ENCODE measurements around the gene AGT. TPM values are rescaled to one million over a fixed set of nuclear protein-coding genes. Genes with fewer than 3 reads are reported as not detected.
"Not testable (repeated sequence)": the region's sequence is repeated elsewhere in the genome, so short reads cannot be mapped to it uniquely, and the experiment has no call there.

The AGT gene
- total RNA-seq, 1 experiment from 2014 or later, result not detected

DNA sequence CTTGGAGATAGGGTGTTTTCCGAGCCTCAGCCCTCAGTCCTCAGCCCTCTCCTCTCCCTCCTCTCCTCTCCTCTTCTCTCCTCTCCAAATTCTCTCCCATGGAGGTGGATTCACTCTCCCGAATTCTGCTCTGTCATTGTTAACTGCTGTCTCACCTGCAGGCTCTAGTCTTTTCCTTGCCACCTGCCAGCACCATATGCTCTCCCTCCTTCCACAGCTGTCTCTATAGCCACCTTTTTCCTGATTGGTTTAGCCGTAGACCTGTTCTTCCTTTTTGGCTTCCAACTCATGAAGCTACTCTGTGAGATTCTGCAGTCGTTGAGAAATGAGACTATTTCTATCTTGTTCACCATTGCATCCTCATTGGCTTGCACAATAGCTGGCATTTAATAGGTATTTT, 51.9 kb downstream of the AGT start:
- BruUV-seq (replicated peaks), result no TSS peak

DNA sequence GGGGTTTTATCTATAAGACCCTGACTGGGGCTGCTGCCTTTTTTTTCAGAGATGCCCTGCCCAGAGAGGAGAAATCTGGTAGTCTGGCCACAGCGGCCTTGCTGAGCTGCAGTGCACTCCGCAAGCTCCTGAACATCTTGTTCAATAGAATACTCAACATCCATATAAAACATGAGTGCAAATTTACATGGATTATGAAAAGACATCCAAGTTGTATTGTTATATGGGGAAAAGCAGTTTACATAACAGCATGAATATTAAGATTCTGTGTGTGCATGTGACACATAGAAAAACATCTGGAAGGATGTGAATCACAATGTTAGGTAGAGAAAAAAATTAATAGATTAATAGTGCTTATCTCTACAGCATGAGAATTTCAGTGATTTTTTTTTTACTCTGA, 55.2 kb downstream of the AGT start:
- no peak overlapping the region for H3K27ac ChIP-seq
- TF ChIP-seq EZH2 (IDR thresholded peaks at IDR 0.05; ENCODE audit: low read depth), result no peak
- TF ChIP-seq, protein P1, sequence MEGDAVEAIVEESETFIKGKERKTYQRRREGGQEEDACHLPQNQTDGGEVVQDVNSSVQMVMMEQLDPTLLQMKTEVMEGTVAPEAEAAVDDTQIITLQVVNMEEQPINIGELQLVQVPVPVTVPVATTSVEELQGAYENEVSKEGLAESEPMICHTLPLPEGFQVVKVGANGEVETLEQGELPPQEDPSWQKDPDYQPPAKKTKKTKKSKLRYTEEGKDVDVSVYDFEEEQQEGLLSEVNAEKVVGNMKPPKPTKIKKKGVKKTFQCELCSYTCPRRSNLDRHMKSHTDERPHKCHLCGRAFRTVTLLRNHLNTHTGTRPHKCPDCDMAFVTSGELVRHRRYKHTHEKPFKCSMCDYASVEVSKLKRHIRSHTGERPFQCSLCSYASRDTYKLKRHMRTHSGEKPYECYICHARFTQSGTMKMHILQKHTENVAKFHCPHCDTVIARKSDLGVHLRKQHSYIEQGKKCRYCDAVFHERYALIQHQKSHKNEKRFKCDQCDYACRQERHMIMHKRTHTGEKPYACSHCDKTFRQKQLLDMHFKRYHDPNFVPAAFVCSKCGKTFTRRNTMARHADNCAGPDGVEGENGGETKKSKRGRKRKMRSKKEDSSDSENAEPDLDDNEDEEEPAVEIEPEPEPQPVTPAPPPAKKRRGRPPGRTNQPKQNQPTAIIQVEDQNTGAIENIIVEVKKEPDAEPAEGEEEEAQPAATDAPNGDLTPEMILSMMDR (conservative IDR thresholded peaks at IDR 0.05), result no peak
- H3K79me2 ChIP-seq (ENCODE audit: low read depth), result peaks cover 15% of the 10 kb centered on the region
- BruUV-seq (replicated peaks), result no TSS peak
- H3K4me3 ChIP-seq, result no peak overlapping the region
- no peak overlapping the region for H2AFZ ChIP-seq
- CTCF ChIA-PET, result no interaction called here
- H4K20me1 ChIP-seq (ENCODE audit: insufficient read depth), result peaks cover 4% of the 10 kb centered on the region
- no peaks in the 10 kb centered on the region for H3K27me3 ChIP-seq (ENCODE audit: insufficient read depth, low read depth)
- no peak for DNase-seq
- H3K9me3 ChIP-seq (ENCODE audit: insufficient read depth, low read depth), result no peaks in the 10 kb centered on the region
- POLR2A ChIA-PET (ENCODE audit: unreplicated experiment), result no interaction called here
- H3K4me1 ChIP-seq (replicated peaks; ENCODE audit: insufficient read depth), result no peaks in the 10 kb centered on the region
- no peak overlapping the region for H3K4me2 ChIP-seq
- peaks cover 9% of the 10 kb centered on the region; the same call in 1 of the 2 replicates for H3K36me3 ChIP-seq (ENCODE audit: low read depth)
- intact Hi-C loops (cut with micrococcal nuclease; ENCODE audit: unreplicated experiment), result no loop called here
- no peaks in the 10 kb centered on the region; the same call in 1 of the 2 replicates for H3K9me2 ChIP-seq (ENCODE audit: insufficient read depth)
- H3F3A ChIP-seq (ENCODE audit: insufficient read depth, low read depth), result no peaks in the 10 kb centered on the region

More for the DNA sequence above, 51.9 kb downstream of the AGT start:
- H3K27me3 ChIP-seq (ENCODE audit: insufficient read depth, low read depth), result no peaks in the 10 kb centered on the region
- no peaks in the 10 kb centered on the region for H3K4me1 ChIP-seq (replicated peaks; ENCODE audit: insufficient read depth)
- no peaks in the 10 kb centered on the region for H3K9me3 ChIP-seq (ENCODE audit: insufficient read depth, low read depth)
- H3K79me2 ChIP-seq (ENCODE audit: low read depth), result peaks cover 2% of the 10 kb centered on the region; the same call in 1 of the 2 replicates
- peaks cover 22% of the 10 kb centered on the region for H3K36me3 ChIP-seq (ENCODE audit: low read depth)
- no peaks in the 10 kb centered on the region; the same call in 1 of the 2 replicates for H3K9me2 ChIP-seq (ENCODE audit: insufficient read depth)
- H3K4me2 ChIP-seq, result no peak overlapping the region
- TF ChIP-seq, protein P1 (conservative IDR thresholded peaks at IDR 0.05), result no peak
- no peak for TF ChIP-seq EZH2 (IDR thresholded peaks at IDR 0.05; ENCODE audit: low read depth)
- H2AFZ ChIP-seq, result no peak overlapping the region
- POLR2A ChIA-PET (ENCODE audit: unreplicated experiment), result no interaction called here
- no peak overlapping the region for H3K4me3 ChIP-seq
- H3F3A ChIP-seq (ENCODE audit: insufficient read depth, low read depth), result no peaks in the 10 kb centered on the region
- no peak for DNase-seq
- CTCF ChIA-PET, result no interaction called here
- H3K27ac ChIP-seq, result no peak overlapping the region
- H4K20me1 ChIP-seq (ENCODE audit: insufficient read depth), result peaks cover 4% of the 10 kb centered on the region
- intact Hi-C loops (cut with micrococcal nuclease; ENCODE audit: unreplicated experiment), result no loop called here

DNA sequence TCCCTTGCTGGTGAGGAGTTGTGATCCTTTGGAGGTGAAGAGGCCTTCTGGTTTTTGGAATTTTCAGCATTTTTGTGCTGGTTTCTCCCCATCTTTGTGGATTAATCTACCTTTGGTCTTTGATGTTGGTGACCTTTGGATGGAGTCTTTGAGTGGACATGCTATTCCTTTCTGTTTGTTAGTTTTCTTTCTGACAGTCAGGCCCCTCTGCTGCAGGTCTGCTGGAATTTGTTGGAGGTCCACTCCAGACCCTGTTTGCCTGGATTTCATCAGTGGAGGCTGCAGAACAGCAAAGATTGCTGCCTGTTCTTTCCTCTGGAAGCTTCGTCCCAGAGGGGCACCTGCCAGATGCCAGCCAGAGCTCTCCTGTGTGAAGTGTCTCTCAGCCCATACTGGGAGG, 55.8 kb downstream of the AGT start:
- H3K9me3 ChIP-seq (ENCODE audit: insufficient read depth, low read depth); H3K4me2 ChIP-seq; H3F3A ChIP-seq (ENCODE audit: insufficient read depth, low read depth); BruUV-seq (replicated peaks); H3K27me3 ChIP-seq (ENCODE audit: insufficient read depth, low read depth); H3K36me3 ChIP-seq (ENCODE audit: low read depth); H3K4me1 ChIP-seq (replicated peaks; ENCODE audit: insufficient read depth); POLR2A ChIA-PET (ENCODE audit: unreplicated experiment); H2AFZ ChIP-seq; H3K9me2 ChIP-seq (ENCODE audit: insufficient read depth); intact Hi-C loops (cut with micrococcal nuclease; ENCODE audit: unreplicated experiment); CTCF ChIA-PET; H3K27ac ChIP-seq; DNase-seq; H3K4me3 ChIP-seq; H4K20me1 ChIP-seq (ENCODE audit: insufficient read depth): not testable (repeated sequence)
- peaks cover 21% of the 10 kb centered on the region for H3K79me2 ChIP-seq (ENCODE audit: low read depth)

DNA sequence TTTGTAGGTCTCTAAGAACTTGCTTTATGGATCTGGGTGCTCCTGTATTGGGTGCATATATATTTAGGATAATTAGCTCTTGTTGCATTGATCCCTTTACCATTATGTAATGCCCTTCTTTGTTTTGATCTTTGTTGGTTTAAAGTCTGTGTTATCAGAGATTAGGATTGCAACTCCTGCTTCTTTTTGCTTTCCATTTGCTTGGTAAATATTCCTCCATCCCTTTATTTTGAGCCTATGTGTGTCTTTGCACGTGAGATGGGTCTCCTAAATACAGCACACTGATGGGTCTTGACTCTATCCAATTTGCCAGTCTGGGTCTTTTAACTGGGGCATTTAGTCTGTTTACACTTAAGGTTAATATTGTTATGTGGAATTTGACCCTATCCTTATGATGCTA, 57.2 kb downstream of the AGT start:
- peaks cover 35% of the 10 kb centered on the region for H3K79me2 ChIP-seq (ENCODE audit: low read depth)
- H3K27me3 ChIP-seq (ENCODE audit: insufficient read depth, low read depth); H3K9me2 ChIP-seq (ENCODE audit: insufficient read depth); H4K20me1 ChIP-seq (ENCODE audit: insufficient read depth); POLR2A ChIA-PET (ENCODE audit: unreplicated experiment); H3K9me3 ChIP-seq (ENCODE audit: insufficient read depth, low read depth); H3F3A ChIP-seq (ENCODE audit: insufficient read depth, low read depth); H3K27ac ChIP-seq; H3K4me2 ChIP-seq; DNase-seq; intact Hi-C loops (cut with micrococcal nuclease; ENCODE audit: unreplicated experiment); H2AFZ ChIP-seq; H3K4me3 ChIP-seq; H3K36me3 ChIP-seq (ENCODE audit: low read depth); CTCF ChIA-PET; H3K4me1 ChIP-seq (replicated peaks; ENCODE audit: insufficient read depth); BruUV-seq (replicated peaks): not testable (repeated sequence)

Other genes starting within 250 kb of the AGT start
- 21.5 and 24.3 TPM in 2 replicates for gene COG2, start 71.6 kb downstream of the AGT start, total RNA-seq (2021)
- gene CAPN9, start 33.3 kb upstream of the AGT start, total RNA-seq (2021), result not detected in 2 replicates
- 20.5 and 24.5 TPM in 2 replicates for gene C1orf198, start 154.4 kb upstream of the AGT start, total RNA-seq (2021)

Data from PC-9 (cell line).